ENCODE results near the gene NEK1. TPM values are rescaled to one million over a fixed set of nuclear protein-coding genes. Genes with fewer than 3 reads are reported as not detected.

The NEK1 gene
- total and polyA plus RNA-seq, 3 donors from 2014 or later: 10.3 to 27.9 (median 25.5) TPM

DNA sequence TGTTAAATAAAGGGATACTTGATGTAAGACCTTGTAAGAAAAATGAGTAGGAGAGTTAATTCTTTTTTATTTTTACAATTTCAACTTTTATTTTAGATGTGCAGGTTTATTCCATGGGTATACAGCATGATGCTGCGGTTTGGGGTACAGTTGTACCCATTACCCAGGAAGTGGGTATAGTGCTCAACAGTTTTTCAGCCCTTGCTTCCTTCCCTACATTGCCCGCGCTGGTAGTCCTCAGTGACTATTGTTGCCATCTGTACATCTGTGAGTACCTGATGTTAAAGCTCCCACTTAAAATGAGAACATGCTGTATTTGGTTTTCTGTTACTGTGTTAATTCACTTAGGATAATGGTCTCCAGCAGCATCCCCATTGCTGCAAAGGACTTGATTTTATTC, 17.7 kb upstream of the NEK1 start:
- TF ChIP-seq POLR2A (IDR thresholded peaks at IDR 0.05): no peak
- TF ChIP-seq, protein P1, sequence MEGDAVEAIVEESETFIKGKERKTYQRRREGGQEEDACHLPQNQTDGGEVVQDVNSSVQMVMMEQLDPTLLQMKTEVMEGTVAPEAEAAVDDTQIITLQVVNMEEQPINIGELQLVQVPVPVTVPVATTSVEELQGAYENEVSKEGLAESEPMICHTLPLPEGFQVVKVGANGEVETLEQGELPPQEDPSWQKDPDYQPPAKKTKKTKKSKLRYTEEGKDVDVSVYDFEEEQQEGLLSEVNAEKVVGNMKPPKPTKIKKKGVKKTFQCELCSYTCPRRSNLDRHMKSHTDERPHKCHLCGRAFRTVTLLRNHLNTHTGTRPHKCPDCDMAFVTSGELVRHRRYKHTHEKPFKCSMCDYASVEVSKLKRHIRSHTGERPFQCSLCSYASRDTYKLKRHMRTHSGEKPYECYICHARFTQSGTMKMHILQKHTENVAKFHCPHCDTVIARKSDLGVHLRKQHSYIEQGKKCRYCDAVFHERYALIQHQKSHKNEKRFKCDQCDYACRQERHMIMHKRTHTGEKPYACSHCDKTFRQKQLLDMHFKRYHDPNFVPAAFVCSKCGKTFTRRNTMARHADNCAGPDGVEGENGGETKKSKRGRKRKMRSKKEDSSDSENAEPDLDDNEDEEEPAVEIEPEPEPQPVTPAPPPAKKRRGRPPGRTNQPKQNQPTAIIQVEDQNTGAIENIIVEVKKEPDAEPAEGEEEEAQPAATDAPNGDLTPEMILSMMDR (IDR thresholded peaks at IDR 0.05): no peak
- no peaks in the 10 kb centered on the region for H3K9me3 ChIP-seq
- no peaks in the 10 kb centered on the region for H3K27me3 ChIP-seq
- intact Hi-C loops (cut with DNase I; ENCODE audit: low total_unique reads): no loop called here
- no peaks in the 10 kb centered on the region for H3K4me1 ChIP-seq
- no peak for DNase-seq
- H3K27ac ChIP-seq: no peak overlapping the region
- no peaks in the 10 kb centered on the region for H3K36me3 ChIP-seq (ENCODE audit: low read depth, missing control alignments)
- WGBS, 2 donors: 86 to 97% methylated on average over 3 of the region's 3 CpGs
- no peak overlapping the region for H3K4me3 ChIP-seq

DNA sequence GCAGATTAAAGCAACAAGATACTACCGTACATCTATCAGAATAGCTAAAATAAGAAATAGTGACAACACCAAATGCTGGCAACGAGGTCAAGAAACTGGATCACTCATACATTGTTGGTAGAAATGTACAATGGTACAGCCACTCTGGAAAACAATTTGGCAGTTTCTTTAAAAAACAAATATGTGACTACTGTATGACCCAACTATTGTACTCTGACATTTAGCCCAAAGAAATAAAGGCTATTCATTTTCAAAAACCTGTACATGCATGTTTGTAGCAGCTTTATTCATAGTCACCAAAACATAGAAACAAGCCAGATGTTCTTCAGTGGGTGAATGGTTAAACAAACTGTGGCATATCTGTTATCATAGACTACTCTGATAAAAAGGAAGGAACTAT, 16.2 kb upstream of the NEK1 start:
- Histone ChIP-seq H3K27me3 (no peaks in the 10 kb centered on the region), H3K4me1 (no peaks in the 10 kb centered on the region), H3K36me3 (ENCODE audit: low read depth, missing control alignments) (no peaks in the 10 kb centered on the region), H3K9me3 (no peaks in the 10 kb centered on the region), H3K4me3 (no peak overlapping the region), H3K27ac (no peak overlapping the region)
- TF ChIP-seq POLR2A (IDR thresholded peaks at IDR 0.05): no peak
- TF ChIP-seq, protein P1 (IDR thresholded peaks at IDR 0.05): no peak
- WGBS, 2 donors: 75 to 83% methylated on average over 2 of the region's 2 CpGs
- DNase-seq: no peak
- intact Hi-C loops (cut with DNase I; ENCODE audit: low total_unique reads): no loop called here

DNA sequence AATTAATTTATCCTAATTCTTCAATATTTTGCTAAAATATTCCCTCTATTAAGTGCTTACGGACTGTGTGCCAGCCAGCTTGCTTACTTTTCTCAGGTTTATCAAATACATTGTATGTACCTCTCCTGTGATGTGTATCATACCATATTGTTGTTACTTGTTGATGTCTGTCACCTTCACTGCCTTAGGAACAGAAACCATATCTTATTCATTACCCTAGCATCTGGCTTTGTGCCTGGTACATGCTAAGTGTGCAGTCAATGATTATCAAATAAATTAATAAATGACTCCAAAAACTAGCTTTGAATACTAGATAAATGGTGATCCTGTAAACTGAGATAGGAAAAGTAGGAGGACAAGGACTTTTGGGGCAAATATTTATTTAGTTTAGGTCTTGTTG, 14.9 kb upstream of the NEK1 start:
- Histone ChIP-seq H3K4me1 (no peaks in the 10 kb centered on the region), H3K36me3 (ENCODE audit: low read depth, missing control alignments) (no peaks in the 10 kb centered on the region), H3K9me3 (no peaks in the 10 kb centered on the region), H3K27me3 (no peaks in the 10 kb centered on the region), H3K27ac (no peak overlapping the region), H3K4me3 (no peak overlapping the region)
- intact Hi-C loops (cut with DNase I; ENCODE audit: low total_unique reads): no loop called here
- WGBS, 2 donors: 91 to 96% methylated on average over 1 of the region's 1 CpG
- TF ChIP-seq POLR2A (IDR thresholded peaks at IDR 0.05): no peak
- TF ChIP-seq, protein P1 (IDR thresholded peaks at IDR 0.05): no peak
- no peak for DNase-seq

DNA sequence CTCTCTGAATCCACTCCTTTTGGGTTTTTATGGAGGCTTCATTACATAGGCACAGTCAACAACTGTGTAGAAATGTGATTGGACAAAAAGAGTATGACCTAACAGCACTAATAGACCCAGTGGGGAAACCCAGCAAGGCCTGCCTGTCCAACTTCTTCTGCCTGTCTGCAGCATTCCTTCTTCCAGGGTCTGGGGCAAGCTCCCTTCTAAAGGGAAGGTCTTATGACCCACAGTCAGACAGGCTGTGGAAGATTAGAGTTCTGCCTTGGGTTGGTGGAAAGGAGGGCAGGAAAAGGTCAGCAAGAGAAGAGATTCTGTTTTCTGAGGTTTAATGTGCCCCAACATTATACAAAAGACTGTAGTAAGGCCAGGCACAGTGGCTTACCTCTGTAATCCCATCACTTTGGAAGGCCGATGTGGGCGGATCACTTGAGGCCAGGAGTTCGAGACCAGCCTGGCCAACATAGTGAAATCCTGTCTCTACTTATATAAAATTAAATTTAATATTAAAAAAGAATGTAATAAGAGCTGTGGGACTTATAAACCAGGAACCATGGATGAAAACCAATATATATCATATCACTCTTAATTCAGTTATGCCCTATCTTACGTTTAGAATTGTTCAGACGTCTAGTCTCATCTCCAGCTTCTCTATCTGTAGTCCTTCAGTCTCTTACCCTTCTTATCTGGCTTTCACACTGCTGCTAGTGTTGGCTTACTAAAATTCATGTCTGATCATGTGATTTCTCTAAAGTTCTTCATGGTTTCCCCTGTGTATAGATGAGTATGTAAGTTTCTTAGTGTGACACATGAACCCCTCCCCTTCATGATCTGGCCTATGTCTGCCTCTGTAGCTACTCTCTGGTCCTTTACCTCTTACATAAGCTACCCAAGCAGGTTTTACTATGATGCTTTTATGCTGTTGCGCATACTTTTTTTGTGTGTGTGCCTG, 14.2 kb upstream of the NEK1 start:
- no peaks in the 10 kb centered on the region for H3K9me3 ChIP-seq
- no peak overlapping the region for H3K27ac ChIP-seq
- intact Hi-C loops (cut with DNase I; ENCODE audit: low total_unique reads): no loop called here
- no peaks in the 10 kb centered on the region for H3K4me1 ChIP-seq
- no peak overlapping the region for H3K4me3 ChIP-seq
- no peaks in the 10 kb centered on the region for H3K27me3 ChIP-seq
- TF ChIP-seq, protein P1 (IDR thresholded peaks at IDR 0.05): no peak
- no peak for TF ChIP-seq POLR2A (IDR thresholded peaks at IDR 0.05)
- H3K36me3 ChIP-seq (ENCODE audit: low read depth, missing control alignments): no peaks in the 10 kb centered on the region
- WGBS, 2 donors: 90% methylated on average over 6 of the region's 6 CpGs
- no peak for DNase-seq

Data from testis (tissue), 3 donors.